A204.1 (cell line): ENCODE measurements around the gene HECW1.
"Not testable (repeated sequence)": the region's sequence is repeated elsewhere in the genome, so short reads cannot be mapped to it uniquely, and the experiment has no call there.

ENCODE experiments used
- FAIRE-seq: peaks from 2 replicates; lab custom pipeline; 2012; peaks lifted over from hg19 to GRCh38; lab: Jason Lieb, UNC

The HECW1 gene

DNA sequence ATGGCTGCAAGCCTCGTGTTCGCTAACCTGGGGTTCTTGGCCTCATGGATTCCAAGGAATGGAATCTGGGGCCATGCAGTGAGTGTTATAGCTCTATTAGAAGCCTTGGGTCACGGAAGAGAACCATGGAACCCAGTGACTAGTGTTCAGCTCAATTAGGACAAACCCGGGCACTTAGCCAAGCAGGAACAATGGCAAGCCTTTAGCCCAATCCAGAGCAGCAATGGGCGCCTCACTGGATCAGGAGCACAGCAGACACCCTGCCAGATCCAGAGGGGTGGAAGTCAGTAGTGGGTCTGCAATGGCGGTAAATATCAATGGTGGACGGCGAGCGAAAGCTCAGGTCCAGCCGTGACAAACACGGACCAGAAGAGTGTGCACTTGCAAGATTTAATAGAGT is 98.1 kb downstream of the HECW1 start:
- FAIRE-seq: not testable (repeated sequence)

DNA sequence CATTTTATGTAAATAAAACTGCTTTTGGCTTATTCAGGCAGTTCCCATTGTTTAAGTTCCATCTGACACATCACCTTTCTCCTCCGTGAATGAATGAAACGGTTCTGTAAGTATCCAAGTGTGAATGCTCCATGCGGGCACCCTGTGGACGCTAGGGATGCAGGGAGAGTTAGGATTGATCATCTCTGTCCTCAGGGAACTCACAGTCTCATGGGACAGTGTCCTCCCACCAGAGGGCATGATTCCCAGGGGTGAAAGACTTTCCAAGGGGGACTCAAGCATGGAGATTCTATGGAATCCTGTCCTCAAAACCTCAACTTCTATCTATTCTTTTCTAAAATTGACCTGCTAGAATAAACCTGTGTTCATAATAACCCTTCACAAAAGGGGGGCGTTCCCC is 98.8 kb downstream of the HECW1 start:
- no peak for FAIRE-seq

DNA sequence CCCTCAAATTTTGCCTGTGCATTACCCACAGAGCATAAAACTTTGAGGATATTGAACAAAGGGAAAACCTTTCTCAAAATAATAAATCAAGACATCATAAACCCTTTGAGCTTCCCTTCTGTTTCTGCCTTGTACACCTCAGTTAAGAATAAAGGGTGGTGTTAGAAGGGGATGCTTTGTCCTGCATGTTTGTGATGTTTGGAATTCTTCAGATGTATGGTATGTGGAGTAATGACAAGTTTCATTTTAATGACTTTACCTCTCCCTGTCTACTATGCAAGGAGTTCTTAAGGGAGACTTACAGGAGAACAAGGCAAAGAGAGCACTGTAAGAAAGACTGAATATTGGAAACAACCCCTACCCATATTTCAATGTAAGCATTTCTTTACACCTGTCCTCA is 99.2 kb downstream of the HECW1 start:
- no peak for FAIRE-seq

DNA sequence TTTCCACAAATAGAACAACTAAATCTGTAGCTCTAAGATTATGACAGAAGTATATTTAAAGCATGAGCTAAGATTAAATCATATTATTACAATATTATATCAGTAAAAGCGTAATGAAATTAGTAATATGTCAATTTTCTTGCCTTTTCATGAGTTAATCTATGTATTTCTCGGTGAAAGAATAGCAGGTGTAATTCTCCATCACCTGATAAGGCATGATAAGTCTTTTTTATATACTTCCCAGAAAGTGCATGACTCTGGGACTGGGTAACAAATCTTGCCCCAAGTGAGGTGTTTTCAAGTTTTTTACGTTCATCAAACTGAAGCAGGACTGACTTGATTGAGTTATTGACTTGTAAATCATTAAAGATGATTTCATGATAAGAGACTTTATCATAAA is 100.5 kb downstream of the HECW1 start:
- FAIRE-seq: no peak

DNA sequence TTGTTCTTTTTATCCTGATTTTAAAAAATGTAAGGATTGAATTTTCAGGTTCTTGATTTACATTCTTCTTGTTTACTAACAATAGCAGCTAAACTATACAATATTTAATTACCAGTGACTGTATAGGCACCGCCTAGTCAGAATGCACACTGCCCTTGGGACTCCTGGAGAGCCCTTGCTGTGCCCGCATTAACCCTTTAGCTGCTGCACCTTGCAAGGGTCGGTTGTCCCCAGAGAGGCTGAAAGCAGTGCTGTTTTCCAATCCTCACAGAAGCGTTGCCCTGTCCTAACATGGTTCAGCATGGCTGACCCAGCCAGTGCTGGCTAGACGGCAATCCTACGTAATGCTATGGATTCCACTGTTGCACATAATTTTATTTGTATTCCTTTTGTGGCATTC is 102.6 kb downstream of the HECW1 start:
- no peak for FAIRE-seq

DNA sequence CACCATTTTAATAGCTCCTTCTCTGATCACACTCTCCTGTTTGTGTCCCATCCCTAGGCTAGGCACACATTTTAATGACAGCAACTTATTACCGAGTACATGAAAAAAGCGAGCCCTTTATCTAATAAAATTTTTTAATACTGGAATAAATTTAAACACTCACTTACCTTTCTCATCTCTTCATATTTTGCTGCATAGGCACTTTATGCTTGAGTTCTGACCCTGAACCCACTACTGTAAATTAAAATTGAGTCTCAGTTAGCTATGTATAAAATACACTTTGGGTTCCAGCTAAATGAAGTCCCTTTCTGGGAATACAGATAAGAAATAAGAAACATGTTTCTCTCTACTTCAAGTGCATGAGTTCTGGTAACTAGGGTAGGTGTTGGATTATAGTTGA is 104.6 kb downstream of the HECW1 start:
- no peak for FAIRE-seq

DNA sequence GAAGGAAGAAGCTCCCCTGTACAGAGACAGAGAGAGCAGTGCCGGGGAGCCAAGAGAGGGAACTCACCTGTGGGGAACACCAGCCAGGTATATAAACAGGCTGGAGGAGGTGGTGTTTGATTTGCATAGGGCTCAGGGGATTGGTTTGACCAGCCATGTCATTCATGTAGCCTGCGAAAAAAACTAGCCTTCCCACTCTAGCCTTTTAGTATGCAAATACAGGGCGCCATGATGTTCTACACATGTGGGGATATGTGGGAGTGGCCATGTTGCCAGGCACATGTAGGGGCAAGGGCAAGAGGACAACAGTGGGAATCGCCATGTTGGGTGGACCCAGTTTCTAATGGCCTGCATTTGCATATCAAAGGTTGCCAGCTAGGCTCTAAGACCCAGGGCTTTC is 106.5 kb downstream of the HECW1 start:
- FAIRE-seq: not testable (repeated sequence)

DNA sequence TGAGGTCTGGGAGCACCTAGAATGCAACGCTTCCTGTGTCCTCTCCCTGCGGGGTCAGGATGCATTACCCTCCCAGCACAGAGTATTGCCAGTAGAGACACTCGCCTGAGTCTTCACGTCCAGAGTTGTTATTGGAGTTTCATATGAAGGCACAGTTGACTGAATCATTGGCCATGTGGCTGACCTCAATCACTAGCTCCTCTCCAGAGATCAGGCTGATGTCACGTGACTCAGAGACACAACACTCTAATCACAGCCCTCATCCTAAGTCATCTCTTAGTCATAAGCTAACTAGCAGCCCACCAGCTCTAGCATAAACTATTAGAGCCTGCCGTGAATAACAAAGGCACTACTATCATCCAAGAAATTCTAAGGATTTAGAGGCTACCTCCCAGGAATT is 107.8 kb downstream of the HECW1 start:
- no peak for FAIRE-seq

DNA sequence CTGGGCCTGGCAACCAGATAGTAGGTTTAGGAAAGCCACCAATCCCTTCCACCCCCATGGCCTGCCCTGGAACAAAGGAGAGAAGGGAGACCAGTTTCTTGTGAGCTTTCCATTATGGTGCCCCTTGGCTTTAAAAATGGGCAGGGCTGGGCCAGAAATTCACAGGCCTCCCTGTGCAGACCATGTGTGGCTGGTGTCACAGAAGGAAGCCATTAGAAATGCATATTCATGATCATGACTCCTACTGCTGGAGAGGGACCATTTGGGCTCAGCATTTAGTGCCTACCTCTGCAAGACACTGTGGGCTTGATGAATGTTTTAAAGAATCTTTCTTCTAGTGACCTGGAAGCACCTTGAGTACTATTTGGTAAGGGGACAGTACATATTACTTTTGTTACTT is 108.3 kb downstream of the HECW1 start:
- no peak for FAIRE-seq

DNA sequence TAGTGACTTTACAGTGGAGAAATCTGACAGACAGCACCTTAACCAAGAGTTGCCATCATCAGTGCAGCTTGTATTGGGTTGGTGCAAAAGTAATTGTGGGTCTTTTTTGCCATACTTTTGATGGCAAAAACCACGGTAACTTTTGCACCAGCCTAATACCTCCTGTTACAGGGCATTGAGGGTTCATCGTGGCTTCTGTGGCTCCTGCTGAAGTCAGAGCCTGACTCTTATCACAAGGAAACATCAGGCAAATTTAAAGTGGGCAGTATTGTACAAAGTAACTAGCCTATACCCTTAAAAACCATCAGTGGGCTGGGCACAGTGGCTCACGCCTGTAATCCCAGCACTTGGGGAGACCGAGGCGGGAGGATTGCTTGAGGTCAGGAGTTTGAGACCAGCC is 117.4 kb downstream of the HECW1 start:
- no peak for FAIRE-seq

DNA sequence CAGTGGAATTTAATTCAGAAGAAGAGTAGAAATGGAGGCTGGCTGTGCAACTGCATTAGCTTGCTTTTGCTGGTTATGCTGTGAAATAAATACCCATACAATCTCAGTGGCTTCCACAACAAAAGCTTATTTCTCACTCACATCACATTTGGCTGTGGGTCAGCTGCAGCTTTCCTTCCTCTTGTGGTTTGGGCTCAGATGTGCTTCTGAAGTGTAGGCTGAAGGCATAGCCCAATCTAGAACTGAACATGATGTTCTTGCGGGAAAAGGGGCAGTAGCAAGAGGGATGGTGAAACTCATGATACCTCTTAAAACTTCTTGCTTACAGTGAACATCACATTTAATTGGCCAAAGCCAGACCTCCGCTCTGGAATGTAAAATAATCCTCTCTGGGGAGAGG is 119.9 kb downstream of the HECW1 start:
- no peak for FAIRE-seq

DNA sequence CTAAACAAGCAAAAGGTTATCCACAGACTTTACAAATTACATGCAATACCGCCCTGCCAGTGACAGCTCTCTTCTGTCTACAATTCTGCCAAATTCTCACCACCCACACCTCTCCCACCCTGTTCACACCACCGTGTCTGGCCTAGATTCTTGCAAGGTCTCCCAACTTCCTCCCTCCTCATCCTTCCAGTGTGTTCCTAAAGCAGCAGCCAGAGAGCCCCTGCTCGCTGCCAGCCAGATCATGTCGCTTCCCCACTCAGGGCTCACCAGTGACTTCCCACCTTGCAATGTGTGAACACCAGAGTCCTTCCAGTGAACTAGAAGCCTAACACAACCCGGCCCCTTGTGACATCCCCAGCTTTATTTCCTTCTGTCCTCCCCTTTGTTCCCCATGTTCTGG is 121.6 kb downstream of the HECW1 start:
- no peak for FAIRE-seq

DNA sequence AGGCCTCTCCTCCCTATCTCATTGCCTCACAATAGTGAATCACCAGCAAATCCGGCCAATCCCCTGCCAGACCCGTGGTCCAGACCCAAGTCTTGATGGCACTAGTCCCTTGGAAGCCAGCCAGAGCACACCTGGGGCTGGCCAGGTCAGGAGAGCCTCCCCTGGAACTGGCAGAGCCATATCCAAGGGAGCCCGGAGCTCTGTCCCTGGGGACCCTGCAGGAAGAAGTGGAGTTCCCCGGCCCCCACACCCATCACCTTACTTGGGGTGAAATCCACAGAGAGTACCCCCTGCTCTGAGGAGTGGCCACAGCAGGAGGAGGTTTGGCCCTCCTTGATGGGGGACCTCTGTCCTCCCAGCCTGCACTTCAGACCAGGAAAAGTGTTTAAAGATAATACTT is 122.5 kb downstream of the HECW1 start:
- no peak for FAIRE-seq

DNA sequence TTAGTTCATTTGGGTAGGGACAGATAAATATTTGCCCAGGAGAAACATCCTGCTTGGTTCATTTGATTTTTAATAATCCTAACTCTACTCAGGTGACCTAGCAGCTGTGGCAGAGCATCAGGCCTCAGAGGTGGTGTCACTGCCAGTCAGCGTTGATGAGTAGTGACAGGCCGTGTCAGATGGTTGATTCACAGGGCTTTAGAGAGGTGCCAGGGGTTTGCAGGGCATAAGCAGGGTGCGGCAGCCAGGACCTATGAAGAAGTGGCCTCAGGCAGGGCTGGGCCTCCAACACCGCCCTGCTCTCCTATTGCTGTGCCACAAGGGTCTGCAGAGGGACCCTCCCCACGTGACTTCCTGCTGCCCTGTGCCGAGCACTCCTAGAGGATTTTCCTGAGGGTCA is 128.1 kb downstream of the HECW1 start:
- FAIRE-seq: no peak

DNA sequence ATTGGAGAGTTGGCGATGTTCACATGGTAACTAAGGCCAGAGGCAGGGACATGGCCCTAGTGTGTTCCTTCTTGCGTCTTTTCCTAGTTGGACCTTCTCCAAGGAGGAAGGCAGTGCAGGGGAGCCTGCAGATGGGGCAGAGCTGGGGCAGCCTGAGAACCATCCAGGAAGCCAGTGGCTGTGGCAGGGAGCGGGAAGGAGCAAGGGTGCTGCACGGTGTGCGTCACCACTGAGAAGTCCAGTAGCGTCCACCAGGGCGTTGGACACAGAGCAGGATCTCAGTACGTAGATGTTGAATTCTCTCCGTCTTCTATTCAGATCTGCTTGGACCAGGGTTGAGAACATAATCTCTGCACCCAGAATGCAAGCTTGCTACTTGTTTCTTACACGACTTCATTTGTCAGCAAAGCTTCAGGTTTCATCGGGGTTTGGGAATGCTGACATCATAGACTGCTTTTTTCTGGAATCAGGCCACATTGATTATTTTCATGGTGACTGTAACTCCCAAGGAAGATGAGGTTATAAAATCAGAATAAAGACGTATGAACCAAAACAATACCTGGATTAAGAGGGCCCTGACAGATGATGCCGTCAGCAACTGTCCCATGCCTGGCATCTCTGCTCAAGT is 130.3 kb downstream of the HECW1 start:
- FAIRE-seq: no peak

DNA sequence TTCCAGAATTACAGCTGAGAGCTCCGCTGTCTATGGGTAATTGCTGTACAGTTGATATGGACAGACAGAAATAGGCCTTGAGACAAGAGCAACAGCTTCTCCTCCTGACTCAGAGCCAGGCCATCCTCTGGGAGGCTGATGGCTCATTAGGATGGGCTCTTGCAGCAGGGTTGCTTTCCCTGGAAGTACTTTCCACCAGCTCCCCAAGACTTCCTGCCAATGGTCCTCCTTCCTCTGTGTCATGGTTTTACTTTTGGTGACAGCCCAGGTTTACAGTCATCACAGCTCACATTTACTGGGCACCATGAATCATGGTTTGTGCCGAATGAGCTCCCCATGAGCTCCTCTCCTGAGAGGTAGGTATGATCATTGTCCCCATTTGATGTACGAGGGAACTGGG is 131.8 kb downstream of the HECW1 start:
- no peak for FAIRE-seq

DNA sequence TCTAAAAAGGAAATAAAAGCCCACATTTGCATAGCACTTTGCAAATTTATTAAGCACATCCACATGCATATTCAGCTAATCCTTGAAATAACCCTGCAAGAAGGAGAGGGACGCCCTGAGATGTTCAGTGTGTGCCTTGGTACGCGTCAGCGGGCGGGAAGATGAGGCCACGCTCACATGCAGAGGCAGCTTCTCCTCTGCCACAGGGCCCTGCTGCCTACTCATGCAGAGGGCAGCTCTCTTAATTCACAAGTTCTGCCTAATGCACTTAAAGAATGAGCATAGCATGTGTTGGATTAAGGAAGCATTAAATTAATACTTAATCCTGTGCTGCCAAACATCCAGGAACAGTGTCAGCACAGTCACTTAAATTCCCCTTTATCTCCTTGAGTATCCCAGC is 132.3 kb downstream of the HECW1 start:
- FAIRE-seq: no peak

DNA sequence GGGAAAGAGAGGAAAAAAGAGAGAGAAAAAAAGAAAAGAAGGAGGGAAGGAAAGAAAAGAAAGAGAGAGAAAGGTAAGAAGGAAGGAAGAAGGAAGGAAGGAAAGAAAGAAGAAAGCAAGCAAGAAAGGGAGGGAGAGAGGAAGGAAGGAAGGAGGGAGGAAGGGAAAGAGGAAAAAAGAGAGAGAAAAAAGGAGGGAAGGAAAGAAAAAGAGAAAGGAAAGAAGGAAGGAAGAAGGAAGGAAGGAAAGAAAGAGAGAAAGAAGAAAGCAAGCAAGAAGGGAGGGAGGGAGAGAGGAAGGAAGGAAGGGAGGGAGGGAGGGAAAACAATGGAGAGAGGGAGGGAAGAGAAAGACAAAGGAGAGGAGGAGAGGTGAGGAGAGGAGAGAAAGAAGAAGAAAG is 135.3 kb downstream of the HECW1 start:
- FAIRE-seq: no peak

DNA sequence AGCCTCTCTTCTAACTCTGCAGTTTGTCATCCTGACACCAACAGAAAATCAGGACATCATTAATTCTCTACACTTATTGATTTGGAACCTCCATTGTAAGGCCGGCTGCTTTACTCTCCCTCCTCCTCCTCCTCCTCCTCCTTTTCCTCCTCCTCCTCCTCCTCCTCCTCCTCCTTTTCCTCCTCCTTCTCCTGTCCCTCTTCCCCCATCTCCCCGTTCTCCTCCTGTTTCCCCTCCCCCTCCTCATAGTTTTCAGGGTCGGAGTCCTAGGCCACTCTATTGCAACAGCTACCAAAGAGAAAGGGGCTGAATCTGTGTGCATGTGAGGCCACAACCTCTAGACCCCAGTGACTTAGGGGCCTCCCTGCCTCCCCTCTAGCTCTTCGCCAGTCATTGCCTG is 136.1 kb downstream of the HECW1 start:
- no peak for FAIRE-seq

DNA sequence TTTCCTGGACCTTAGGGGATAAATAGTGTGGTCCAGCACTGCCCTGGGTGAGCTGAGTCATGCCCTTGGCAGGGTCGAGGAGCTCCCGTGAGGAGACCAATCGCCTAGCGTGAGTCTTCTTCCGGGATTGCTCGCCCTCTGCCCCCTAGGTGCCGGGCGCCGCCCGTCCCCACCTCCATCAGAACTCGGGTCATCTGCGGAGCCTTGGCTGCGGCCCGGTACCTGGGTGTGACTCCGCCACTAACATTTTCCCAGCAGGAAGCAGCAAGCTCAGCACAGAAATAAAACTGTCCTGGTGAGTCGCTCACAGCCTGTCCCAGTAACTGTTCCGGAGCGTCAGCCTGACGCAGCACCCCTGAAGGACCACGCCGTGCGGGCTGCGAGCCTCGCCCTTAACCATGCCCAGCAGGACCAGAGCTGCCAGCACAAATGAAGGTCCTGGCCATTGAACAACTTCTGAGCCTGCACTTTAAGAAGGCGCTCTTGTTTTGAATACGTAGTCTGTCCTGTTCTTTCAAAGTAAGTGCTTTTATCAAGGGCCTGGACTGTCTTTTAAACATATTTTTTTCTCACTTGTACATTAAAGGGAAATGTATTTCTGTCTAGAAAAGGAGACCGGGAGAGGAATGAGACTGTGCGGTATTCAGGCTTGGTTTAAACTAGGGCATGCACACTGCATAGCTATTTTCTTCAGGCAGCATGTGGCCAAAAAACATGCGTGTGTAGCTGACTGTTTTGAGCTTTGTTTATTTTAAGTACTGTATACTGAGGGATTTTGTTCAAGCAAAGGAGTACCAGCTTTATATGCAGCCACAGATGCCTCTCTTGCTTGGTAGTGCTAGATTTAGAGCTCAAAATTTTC is 136.7 kb downstream of the HECW1 start:
- no peak for FAIRE-seq

DNA sequence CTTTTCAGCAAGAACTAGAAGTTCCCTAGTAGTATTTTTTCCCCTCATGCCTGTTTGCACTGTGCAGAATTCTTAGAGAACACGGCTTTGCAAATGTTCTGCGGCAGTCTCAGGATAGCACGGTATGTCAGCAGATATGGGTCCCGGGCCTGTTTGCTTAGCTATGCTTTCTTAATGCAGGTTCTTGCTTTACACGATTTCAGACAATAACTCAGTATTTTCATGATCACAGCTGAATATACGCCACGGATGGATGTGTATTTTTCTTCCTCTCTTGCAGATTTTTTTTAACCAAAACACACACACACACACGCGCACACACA is 137.3 kb downstream of the HECW1 start:
- FAIRE-seq: no peak

DNA sequence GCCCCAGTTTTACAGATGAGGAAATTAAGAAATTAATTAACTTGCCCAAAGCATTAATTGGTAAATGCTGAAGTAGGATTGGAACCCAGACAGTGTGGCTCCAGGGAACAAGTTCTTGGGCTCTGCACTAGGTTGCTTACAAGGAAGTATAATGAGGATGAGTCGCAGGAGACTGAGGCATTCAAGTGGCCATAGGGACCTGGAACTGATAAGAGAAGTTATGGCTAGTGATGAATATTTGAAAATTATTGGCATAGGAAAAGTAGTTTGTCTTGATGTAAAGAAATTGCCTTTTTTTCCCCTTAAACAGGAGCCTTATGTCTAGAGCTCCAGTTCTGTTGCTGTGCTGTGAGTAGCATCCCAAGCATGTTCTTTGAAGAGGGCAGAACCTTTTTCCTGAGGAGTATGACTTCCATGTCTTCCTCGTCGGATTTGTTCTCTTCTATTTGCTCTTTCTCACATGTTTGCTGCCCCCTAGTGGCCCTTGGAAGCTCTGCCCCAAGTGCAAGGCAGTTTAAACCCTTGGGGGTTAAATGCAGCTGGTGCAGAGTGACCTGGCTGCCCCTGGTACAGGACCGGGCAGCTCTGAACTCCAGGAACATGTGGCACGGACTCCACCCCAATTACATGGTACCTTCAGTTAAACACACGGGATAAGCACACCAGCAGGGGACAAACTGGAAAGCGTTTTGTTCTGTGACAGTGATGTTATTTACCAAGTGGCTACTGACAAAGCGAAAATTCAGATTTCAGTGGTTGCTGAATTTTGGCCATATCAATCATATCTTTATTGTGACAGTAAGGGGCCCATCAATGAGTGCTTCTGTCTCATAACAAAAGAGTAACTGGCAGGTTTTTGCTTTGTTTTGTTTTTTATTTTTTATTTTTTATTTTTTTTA is 148.8 kb downstream of the HECW1 start:
- no peak for FAIRE-seq

DNA sequence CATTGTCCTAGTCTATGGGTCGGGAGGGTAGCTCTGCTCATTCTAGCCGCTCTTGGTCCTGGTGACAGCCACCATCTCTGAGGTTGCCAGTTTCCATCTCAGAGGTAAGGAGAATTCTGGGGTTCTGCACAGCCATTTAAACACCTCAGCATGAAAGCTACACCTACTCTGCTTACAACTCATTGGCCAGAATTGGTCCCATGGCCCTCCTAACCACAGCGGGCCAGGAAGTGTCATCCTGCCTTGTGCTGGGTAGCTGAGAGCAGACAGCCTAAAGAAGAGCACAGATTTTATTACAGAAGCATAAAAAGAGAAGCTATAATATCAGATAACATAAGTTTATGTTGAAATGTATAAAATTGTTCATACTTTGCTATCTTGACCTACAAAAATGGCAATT is 152.7 kb downstream of the HECW1 start:
- no peak for FAIRE-seq
